GM12875 (cell line): ENCODE measurements around the gene HS3ST3B1.

Source experiments
- H3K4me3 ChIP-seq: one replicate; pipeline ENCODE4 v1.5.1; 2011; ENCODE audit warnings: low read depth, low read length, control low read depth
- CTCF ChIP-seq: IDR thresholded peaks from 2 replicates; pipeline ENCODE4 v1.5.1; 2011; ENCODE audit warnings: low read depth, mild to moderate bottlenecking, control low read depth, inconsistent platforms, low read length, moderate library complexity, borderline replicate concordance; ENCODE audit not compliant: insufficient read depth

Gene HS3ST3B1

GRCh38 chr17:14331225-14331981, 30.5 kb downstream of the HS3ST3B1 start:
- no peak overlapping the region for H3K4me3 ChIP-seq
- no peak for TF ChIP-seq CTCF

GRCh38 chr17:14331982-14332298, 31.1 kb downstream of the HS3ST3B1 start:
- no peak for TF ChIP-seq CTCF
- no peak overlapping the region for H3K4me3 ChIP-seq

- TF ChIP-seq CTCF, result no peak
- no peak overlapping the region for H3K4me3 ChIP-seq
Observed at GRCh38 chr17:14332331-14332730, 31.4 kb downstream of the HS3ST3B1 start.

- no peak overlapping the region for H3K4me3 ChIP-seq
- no peak for TF ChIP-seq CTCF
Observed at GRCh38 chr17:14333506-14333905, 32.6 kb downstream of the HS3ST3B1 start.

GRCh38 chr17:14334276-14334840, 33.5 kb downstream of the HS3ST3B1 start:
- no peak for TF ChIP-seq CTCF
- H3K4me3 ChIP-seq, result no peak overlapping the region

GRCh38 chr17:14334919-14335318, 34.0 kb downstream of the HS3ST3B1 start:
- TF ChIP-seq CTCF, result no peak

GRCh38 chr17:14336418-14336817, 35.5 kb downstream of the HS3ST3B1 start:
- TF ChIP-seq CTCF, result no peak
- no peak overlapping the region for H3K4me3 ChIP-seq

More at GRCh38 chr17:14334919-14335318, 34.0 kb downstream of the HS3ST3B1 start:
- H3K4me3 ChIP-seq, result no peak overlapping the region
